GM21786 (cell line): Measurements from ENCODE around the gene NRP1.
"Not testable (repeated sequence)": the region's sequence is repeated elsewhere in the genome, so short reads cannot be mapped to it uniquely, and the experiment has no call there.

Experiments
- ATAC-seq: cut with Tn5 transposase; IDR thresholded peaks from one replicate; pipeline ENCODE4 v1.9.1; 2021; ENCODE audit not compliant: unreplicated experiment

Gene NRP1

GRCh38 chr10:33325929-33326328 is 8.5 kb downstream of the NRP1 start:
- no peak for ATAC-seq

GRCh38 chr10:33323721-33324120 is 10.7 kb downstream of the NRP1 start:
- no peak for ATAC-seq

DNA sequence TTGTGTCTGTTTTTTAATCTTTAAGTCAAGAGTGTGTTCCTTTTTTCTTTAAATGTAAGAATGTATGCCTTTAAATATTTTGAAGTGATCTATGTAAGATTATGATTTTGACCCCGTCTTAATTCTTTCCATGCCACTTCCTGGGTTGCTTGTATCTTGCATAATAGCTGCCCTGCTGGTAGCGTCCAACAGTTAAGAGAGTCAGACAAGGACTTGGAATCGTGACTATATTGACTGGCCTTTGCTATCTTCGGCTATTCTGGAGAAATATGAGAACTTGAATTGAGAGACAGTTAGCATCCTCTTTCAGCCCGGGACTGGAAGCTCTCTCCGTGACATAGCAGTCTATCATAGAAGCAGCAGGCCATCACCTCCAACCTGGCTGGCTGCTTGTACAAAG is 13.0 kb downstream of the NRP1 start:
- no peak for ATAC-seq

DNA sequence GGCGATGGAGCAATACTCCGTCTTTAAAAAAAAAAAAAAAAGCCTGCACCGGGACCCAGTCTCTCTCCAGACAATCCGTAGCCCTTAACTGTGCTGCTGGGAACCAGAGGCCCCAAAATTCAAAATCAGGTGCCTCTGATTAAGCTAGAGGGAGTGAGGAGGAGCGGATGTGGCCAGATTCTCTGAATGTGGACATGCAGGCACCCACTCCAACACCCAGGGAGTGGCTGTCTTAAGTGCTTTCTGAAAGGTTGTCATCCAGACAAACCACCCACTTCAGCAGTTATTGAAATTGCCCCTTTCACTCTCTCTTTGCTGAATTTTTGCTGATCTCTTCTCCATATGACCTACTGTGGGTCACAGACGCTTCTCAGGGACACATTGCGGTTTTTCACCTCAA is 14.2 kb downstream of the NRP1 start:
- no peak for ATAC-seq

GRCh38 chr10:33315891-33316290 is 18.6 kb downstream of the NRP1 start:
- no peak for ATAC-seq

DNA sequence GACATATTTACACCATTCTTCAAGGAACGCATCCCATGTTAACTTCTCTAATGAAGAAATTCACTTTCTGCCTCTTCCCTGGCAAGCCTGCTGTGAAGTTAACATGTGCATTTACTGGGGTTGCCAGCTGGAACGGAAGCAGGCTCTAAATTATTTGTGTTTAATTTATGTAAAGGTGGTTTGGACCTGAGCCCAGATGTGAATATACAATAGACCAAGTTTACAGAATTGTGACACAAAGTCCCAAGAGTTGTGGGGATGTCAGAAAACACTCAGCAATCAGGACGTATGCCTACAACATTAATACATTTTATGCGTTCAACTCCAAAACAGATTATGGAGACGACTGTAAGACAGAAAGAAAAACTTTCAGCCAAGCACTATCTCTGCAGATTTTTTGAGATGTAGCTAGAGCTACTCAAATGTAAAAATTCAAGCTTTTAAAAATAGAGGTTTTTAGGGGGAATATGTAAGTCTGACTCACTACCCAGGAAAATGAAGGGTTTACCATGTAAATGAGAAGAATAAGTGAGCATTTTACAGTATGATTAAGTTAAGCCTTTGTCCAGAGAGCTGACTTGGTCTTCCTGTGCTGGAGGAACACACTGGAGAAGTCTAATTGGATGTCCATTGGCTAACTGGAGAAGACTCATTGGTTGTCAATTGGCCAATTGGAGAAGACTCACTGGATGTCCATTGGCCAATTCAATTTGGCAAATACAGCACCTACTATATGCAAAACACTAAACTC is 19.5 kb downstream of the NRP1 start:
- no peak for ATAC-seq

DNA sequence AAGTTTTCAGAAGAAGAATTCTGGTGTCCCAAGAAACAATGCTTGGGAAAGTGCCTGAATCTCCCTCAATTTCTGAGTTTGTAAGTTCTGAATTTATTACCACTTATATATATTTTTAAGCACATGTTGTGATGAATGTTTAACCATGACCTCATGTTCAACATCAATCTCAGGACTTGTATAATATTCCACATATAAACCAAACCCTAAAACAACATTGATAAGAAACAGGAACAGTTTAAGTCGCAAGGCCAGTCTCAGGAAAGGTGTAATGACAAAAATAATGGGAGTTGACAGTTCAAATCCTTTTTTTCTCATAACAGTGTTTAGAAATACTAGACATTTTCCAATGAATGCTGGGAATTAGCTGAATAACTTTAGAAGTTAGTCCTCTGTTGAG is 22.8 kb downstream of the NRP1 start:
- no peak for ATAC-seq

DNA sequence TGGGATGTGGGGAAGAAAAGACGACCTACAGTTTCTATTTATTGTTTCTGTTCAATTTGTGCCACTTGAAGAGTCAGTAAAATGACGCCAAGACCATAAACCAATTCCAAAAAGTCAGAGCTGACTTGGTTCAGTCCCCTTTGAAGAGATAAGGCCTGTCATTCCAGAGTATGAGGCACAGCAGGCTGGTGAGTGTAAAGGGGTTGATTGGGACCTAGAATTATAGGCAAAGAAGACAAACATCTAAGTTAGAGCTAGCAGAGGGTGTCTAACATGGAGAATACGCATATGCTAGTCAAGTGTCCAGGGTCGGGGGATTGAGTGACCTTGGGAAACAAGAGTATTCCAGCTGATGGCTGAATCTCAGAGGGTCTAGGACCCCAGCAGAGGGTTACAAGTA is 23.6 kb downstream of the NRP1 start:
- no peak for ATAC-seq

DNA sequence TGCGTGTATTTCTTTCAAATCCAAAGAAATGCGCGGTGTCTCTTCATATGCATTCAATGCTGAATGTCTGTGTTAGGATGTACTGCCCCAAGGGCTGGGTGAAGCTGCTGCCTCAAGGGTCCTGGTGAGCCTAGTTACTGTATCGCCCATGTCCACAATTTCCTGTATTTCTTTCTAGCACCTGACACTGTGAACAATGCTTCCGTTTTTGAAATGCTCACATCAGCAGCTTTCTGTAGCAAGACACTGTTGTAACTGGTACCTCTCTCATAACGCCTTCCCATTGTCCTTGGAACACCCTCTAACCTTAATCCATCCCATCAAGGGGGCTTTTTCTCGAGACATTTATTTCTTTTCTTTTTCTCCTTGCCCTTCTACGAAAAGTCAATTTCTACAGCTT is 25.1 kb downstream of the NRP1 start:
- no peak for ATAC-seq

GRCh38 chr10:33307835-33308234 is 26.6 kb downstream of the NRP1 start:
- no peak for ATAC-seq

GRCh38 chr10:33306701-33307519 is 27.6 kb downstream of the NRP1 start:
- no peak for ATAC-seq

GRCh38 chr10:33306126-33306525 is 28.3 kb downstream of the NRP1 start:
- no peak for ATAC-seq

- no peak for ATAC-seq
These were observed 29.8 kb downstream of the NRP1 start for GRCh38 chr10:33304423-33305225.

- ATAC-seq, result no peak
These were observed 30.5 kb downstream of the NRP1 start for GRCh38 chr10:33303988-33304387.

- no peak for ATAC-seq
These were observed 32.1 kb downstream of the NRP1 start for GRCh38 chr10:33302208-33302829.

DNA sequence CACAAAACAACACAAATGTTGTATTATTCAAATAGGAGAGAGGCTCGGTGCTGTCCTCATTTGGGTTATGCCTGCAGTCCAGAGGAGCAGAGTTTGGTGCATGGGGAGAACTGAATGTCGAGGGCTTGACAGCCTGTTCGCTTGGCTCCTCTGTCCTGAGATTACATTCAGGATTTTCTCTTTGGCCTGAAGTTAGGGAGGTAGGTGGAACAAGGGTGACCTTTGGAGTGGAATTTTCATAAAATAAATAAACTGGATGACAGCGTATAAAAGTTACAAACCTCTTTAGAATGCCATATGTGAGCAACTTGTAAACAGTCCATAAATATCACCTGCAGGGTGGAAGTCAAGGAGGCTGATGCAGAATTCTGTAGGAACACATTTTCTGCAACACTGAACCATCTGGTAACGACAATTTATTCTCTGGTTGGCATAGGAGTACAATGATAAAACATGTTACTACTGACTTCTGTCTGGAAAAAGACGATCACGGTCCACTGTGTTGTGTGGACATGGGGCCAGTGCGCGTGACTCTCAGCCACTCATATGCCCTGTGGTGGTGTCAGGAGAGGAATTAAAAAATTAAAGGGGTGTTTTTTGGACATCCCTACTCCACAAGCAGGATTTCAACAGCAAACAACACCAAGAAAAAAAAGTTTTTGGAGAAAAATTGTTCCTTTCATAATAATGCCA is 33.2 kb downstream of the NRP1 start:
- ATAC-seq, result no peak

- ATAC-seq, result not testable (repeated sequence)
These were observed 33.9 kb downstream of the NRP1 start for GRCh38 chr10:33300544-33300943.

DNA sequence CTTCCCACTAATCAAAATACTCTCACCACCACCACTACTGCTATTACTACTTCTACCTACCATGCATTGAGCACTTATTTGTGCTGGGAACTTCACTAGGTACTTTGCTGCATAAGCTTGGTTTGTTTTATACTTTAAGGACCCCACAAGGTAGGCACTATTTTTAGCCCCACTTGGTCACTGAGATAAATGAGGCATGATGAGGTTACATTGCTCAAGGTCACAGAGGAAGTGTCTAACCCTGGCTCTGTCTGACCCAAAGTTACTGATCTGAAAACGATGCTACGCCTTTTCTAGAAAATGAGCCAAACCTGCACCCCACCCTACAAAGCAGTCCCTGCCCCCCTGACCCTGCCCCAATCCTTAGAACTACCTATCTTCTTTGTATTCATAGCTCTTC is 35.6 kb downstream of the NRP1 start:
- no peak for ATAC-seq

GRCh38 chr10:33298110-33298509 is 36.4 kb downstream of the NRP1 start:
- ATAC-seq, result no peak

DNA sequence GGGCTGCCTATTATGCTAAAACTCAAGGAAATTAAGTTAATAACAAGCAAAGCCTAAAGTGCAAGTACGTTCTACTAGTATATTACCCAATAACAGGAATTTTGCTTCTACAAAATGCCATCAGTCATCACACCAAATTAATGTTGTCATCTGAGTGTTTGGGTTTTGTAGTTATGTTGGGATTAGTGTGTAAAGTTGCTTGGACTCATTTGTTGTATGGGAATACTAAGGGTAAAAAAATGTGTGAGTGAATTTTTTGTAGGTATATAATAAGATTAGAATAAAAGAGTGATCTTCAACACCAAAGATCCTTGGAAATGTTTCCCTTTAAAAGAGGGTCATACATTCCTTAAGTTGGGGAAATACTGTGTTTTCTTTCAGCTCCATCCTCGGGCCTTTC is 38.6 kb downstream of the NRP1 start:
- ATAC-seq, result no peak
